K562 (cell line): ENCODE measurements around the gene LOXL3. TPM values are rescaled to one million over a fixed set of nuclear protein-coding genes. Genes with fewer than 3 reads are reported as not detected.

ENCODE experiments used
- ATAC-seq: fragments of 200-7000 bp; cut with Tn5 transposase; 3 replicates; pipeline ENCODE4 v1.9.1; 2020; ENCODE audit warnings: moderate library complexity
- BruUV-seq: library from RNA; stranded (reverse); fragments of 400-500 nt; replicated peaks from 2 replicates; lab custom pipeline; 2021; lab: Mats Ljungman, UMichigan
- CTCF ChIA-PET: fragments of 300-600 bp; formaldehyde crosslinking; extraction: SDS; loops from one replicate; lab custom pipeline; 2021; ENCODE audit warnings: low intra/inter-chr PET ratio; lab: Yijun Ruan, JAX
- POLR2A ChIA-PET: fragments of 300-600, 350-650 bp; sonication (Branson Sonifier 250); formaldehyde crosslinking; extraction: SDS; loops from one replicate; lab custom pipeline; 2021; ENCODE audit warnings: antibody characterized with exemption, inconsistent platforms; lab: Yijun Ruan, JAX
- DNase-seq, 4 experiments: peaks; one replicate each; pipeline versions ENCODE4 v3.0.0 to v3.0.0-alpha.2; 2011 to 2018; ENCODE audit warnings: low spot score in 3 of 4, mixed read lengths in 3 of 4; ENCODE audit errors: extremely low read depth in 1 of 4
- FAIRE-seq: peaks from 2 replicates; lab custom pipeline; 2011; peaks lifted over from hg19 to GRCh38; lab: Jason Lieb, UNC
- H2AFZ ChIP-seq: 2 replicates; pipeline ENCODE4 v1.6.0; 2011; ENCODE audit warnings: low read depth, low read length, control low read depth, inconsistent platforms
- H3K27ac ChIP-seq: fragments of 200-600 bp; 3 replicates; pipeline ENCODE4 v1.8.0; 2011; ENCODE audit warnings: low read depth, mild to moderate bottlenecking, control low read depth, inconsistent platforms, low read length, moderate library complexity, mixed read lengths; ENCODE audit errors: extremely low read depth
- H3K27me3 ChIP-seq, 2 experiments: fragments of 300-600 bp in 1 of 2; 2 replicates in 1 of 2; 3 replicates in 1 of 2; pipeline versions ENCODE4 v1.6.0 to v1.8.0; 2011; ENCODE audit warnings: inconsistent platforms in 2 of 2, low read length in 2 of 2, mild to moderate bottlenecking in 1 of 2, mixed read lengths in 1 of 2, moderate library complexity in 1 of 2; ENCODE audit not compliant: control insufficient read depth in 2 of 2, insufficient read depth in 2 of 2
- H3K36me3 ChIP-seq: fragments of 300-600 bp; 3 replicates; pipeline ENCODE4 v1.8.0; 2011; ENCODE audit warnings: mild to moderate bottlenecking, low read length, inconsistent platforms; ENCODE audit not compliant: control insufficient read depth, insufficient read depth
- H3K4me1 ChIP-seq, 2 experiments: fragments of 200-600 bp in 1 of 2; replicated peaks in 1 of 2; 2 replicates in 1 of 2; 3 replicates in 1 of 2; pipeline versions ENCODE4 v1.5.1 to v1.8.0; 2011; ENCODE audit warnings: inconsistent platforms in 2 of 2, low read length in 2 of 2, mild to moderate bottlenecking in 1 of 2, mixed read lengths in 1 of 2, moderate library complexity in 1 of 2; ENCODE audit not compliant: control insufficient read depth in 2 of 2, insufficient read depth in 2 of 2
- H3K4me2 ChIP-seq: 2 replicates; pipeline ENCODE4 v1.6.1; 2011; ENCODE audit warnings: low read length, control low read depth, inconsistent platforms, mixed read lengths; ENCODE audit not compliant: insufficient read depth
- H3K4me3 ChIP-seq: fragments of 200-600 bp; sonication (generic), shearing (Covaris generic); 2 replicates; pipeline ENCODE4 v1.5.1; 2016; ENCODE audit warnings: control low read depth, inconsistent platforms
- H3K79me2 ChIP-seq: fragments of 200-600 bp; 3 replicates; pipeline ENCODE4 v1.8.0; 2011; ENCODE audit warnings: low read length, inconsistent platforms; ENCODE audit not compliant: control insufficient read depth, insufficient read depth
- H3K9ac ChIP-seq, 2 experiments: 2 replicates each; pipeline versions ENCODE4 v1.6.0 to v1.6.1; 2011; ENCODE audit warnings: low read depth in 2 of 2, low read length in 2 of 2, control low read depth in 1 of 2, inconsistent platforms in 1 of 2, mild to moderate bottlenecking in 1 of 2, mixed read lengths in 1 of 2; ENCODE audit not compliant: insufficient read depth in 1 of 2
- H3K9me1 ChIP-seq: one replicate; pipeline ENCODE4 v1.6.0; 2011; ENCODE audit warnings: inconsistent platforms, mild to moderate bottlenecking, low read length, moderate library complexity; ENCODE audit not compliant: control insufficient read depth, insufficient read depth
- H3K9me3 ChIP-seq: replicated peaks from 2 replicates; pipeline ENCODE4 v1.5.1; 2011; ENCODE audit warnings: low read depth, low read length, inconsistent platforms; ENCODE audit not compliant: control insufficient read depth, insufficient read depth
- H4K20me1 ChIP-seq: replicated peaks from 2 replicates; pipeline ENCODE4 v1.6.1; 2011; ENCODE audit warnings: low read length, inconsistent platforms, mixed read lengths; ENCODE audit not compliant: control insufficient read depth, insufficient read depth
- CBX5 ChIP-seq: IDR thresholded peaks from 2 replicates; pipeline ENCODE4 v1.6.1; 2014; ENCODE audit warnings: low read depth, borderline replicate concordance
- ZFP1 ChIP-seq: fragments of 450-650 bp; formaldehyde crosslinking; IDR thresholded peaks from 2 replicates; pipeline ENCODE4 v1.4.0; 2020; ENCODE audit warnings: mild to moderate bottlenecking, mixed read lengths
- ZNF143 ChIP-seq: sonication (generic); formaldehyde crosslinking; IDR thresholded peaks from 2 replicates; pipeline ENCODE4 v1.9.0; 2022; ENCODE audit warnings: mild to moderate bottlenecking, missing genetic modification reagents
- WGBS: fragments of 100-300 bp; shearing (Covaris generic); methylation state at CpG from one replicate; pipeline ENCODE4 v1.1.6; 2016; ENCODE audit warnings: low coverage, mixed read lengths; ENCODE audit not compliant: insufficient coverage; ENCODE audit errors: missing lambda C conversion rate; 5-methylcytosine and 5-hydroxymethylcytosine counted together
- in situ Hi-C: fragments of 300-500 bp; cut with MboI; formaldehyde crosslinking; loops from 4 replicates; pipeline ENCODE4 v1.15.0; 2018; ENCODE audit warnings: inconsistent platforms, mixed read lengths
- intact Hi-C: fragments of 100-400 bp; cut with micrococcal nuclease; formaldehyde crosslinking; loops from 2 replicates; pipeline ENCODE4 v1.14.2; 2022
- polyA plus RNA-seq, 8 experiments: library from polyadenylated mRNA; depleted of rRNA in 4 of 8; stranded (reverse) in 5 of 8; unstranded in 3 of 8; fragments of >200 nt; fragmentation: Nextera tagmentation in 2 of 8; fragmentation: Illumina TruSeq in 1 of 8; extraction: Ambion mirVana in 2 of 8; extraction: Trizol in 1 of 8; gene quantifications; 2 replicates each; pipeline versions ENCODE4 v1.2.1 to v1.2.3, GENCODE V29; 2011 to 2014; ENCODE audit warnings: inconsistent platforms in 1 of 8, missing spikeins in 1 of 8
- total RNA-seq, 7 experiments: library from RNA; depleted of rRNA in 6 of 7; stranded (reverse); fragments of >200 nt in 6 of 7; fragmentation: Illumina TruSeq in 2 of 7; extraction: Trizol in 2 of 7; gene quantifications; 2 replicates each; pipeline versions ENCODE4 v1.2.1 to v1.2.3, GENCODE V29; 2011 to 2021; ENCODE audit warnings: low replicate concordance in 1 of 7

The LOXL3 gene
- total and polyA plus RNA-seq, 9 of the 15 experiments (the other 6 are each of a cell fraction or from before 2014, with no cell fraction given), result 0.22 to 0.99 (median 0.31) TPM

- ATAC-seq (no peak), DNase-seq (no peak), FAIRE-seq (no peak)
- TF ChIP-seq ZNF143, result no peak
- TF ChIP-seq CBX5, result no peak
- no peak for TF ChIP-seq ZFP1 (CRISPR knock-in tag)
- ChIA-PET POLR2A (interaction anchor here (0.5 kb wide), 1 partner anchor 49 kb away, joined by 3 read pairs; no protein-coding TSS in a partner anchor), CTCF (no interaction called here)
- no peaks in the 10 kb centered on the region for H3K9me1 ChIP-seq
- H2AFZ ChIP-seq, result no peak within 1 kb of the TSS
- no peak within 1 kb of the TSS for H3K4me3 ChIP-seq
- no peaks in the 10 kb centered on the region for H4K20me1 ChIP-seq
- no peaks in the 10 kb centered on the region for H3K36me3 ChIP-seq
- 88% methylated on average over 44 of the region's 82 CpGs for WGBS
- intact Hi-C loops (no loop called here), in situ Hi-C loops (no loop called here)
- H3K4me1 ChIP-seq, result peaks cover 4 to 26% of the 10 kb centered on the region in 2 experiments; a peak in 4 of 5 replicates
- no TSS peak for BruUV-seq
- H3K9me3 ChIP-seq, result no peaks in the 10 kb centered on the region
- H3K27me3 ChIP-seq, result no peaks in the 10 kb centered on the region
- no peak within 1 kb of the TSS for H3K4me2 ChIP-seq
- no peaks in the 10 kb centered on the region for H3K79me2 ChIP-seq
- no peak within 1 kb of the TSS for H3K9ac ChIP-seq
- H3K27ac ChIP-seq, result no peak within 1 kb of the TSS
Measured at GRCh38 chr2:74514368-74515270, 39.1 kb downstream of the LOXL3 start, which contains the start of gene TLX2. TLX2 (plus strand) TSS chr2:74514450; CDS start chr2:74514807, 357 bp downstream.
